Neutrophil (primary cell): ENCODE data around the gene SOCS2.

Source experiments
- H3K27ac ChIP-seq: fragments of 200-600 bp; sonication (generic); 2 replicates; pipeline ENCODE4 v1.5.1; 2016; ENCODE audit warnings: mild to moderate bottlenecking, moderate library complexity
- H3K27me3 ChIP-seq: fragments of 200-600 bp; sonication (generic); 2 replicates; pipeline ENCODE4 v1.6.0; 2016; ENCODE audit warnings: mild to moderate bottlenecking
- H3K36me3 ChIP-seq: fragments of 200-600 bp; sonication (generic); 2 replicates; pipeline ENCODE4 v1.5.1; 2017
- H3K4me1 ChIP-seq, 2 experiments: fragments of 200-600 bp in 1 of 2; sonication (generic) in 1 of 2; 1 replicate in 1 of 2; 2 replicates in 1 of 2; pipeline versions ENCODE4 v1.5.1 to v1.6.1; 2013 to 2016; ENCODE audit warnings: low read depth in 1 of 2, low read length in 1 of 2, mild to moderate bottlenecking in 1 of 2, moderate library complexity in 1 of 2; ENCODE audit not compliant: control insufficient read depth in 1 of 2, insufficient read depth in 1 of 2
- H3K4me3 ChIP-seq, 2 experiments: fragments of 200-600 bp in 1 of 2; sonication (generic) in 1 of 2; 1 replicate in 1 of 2; 2 replicates in 1 of 2; pipeline ENCODE4 v1.5.1; 2013 to 2016; ENCODE audit warnings: low read depth in 1 of 2, low read length in 1 of 2, mild to moderate bottlenecking in 1 of 2, moderate library complexity in 1 of 2
- H3K9me3 ChIP-seq: fragments of 200-600 bp; sonication (generic); 2 replicates; pipeline ENCODE4 v1.5.1; 2016
- CTCF ChIP-seq: fragments of 200-600 bp; sonication (generic); IDR thresholded peaks from 2 replicates; pipeline ENCODE4 v1.5.1; 2016; ENCODE audit warnings: antibody characterized with exemption

Gene SOCS2

GRCh38 chr12:93591137-93591868 lies 18.8 kb downstream of the SOCS2 start:
- peaks cover 10% of the 10 kb centered on the region in 2 experiments for H3K4me1 ChIP-seq
- peaks cover 81% of the 10 kb centered on the region for H3K27me3 ChIP-seq
- peak overlapping the region; percentile 18 to 23 for H3K4me3 ChIP-seq
- no peak for TF ChIP-seq CTCF
- H3K27ac ChIP-seq: no peak overlapping the region
- H3K36me3 ChIP-seq: no peaks in the 10 kb centered on the region
- H3K9me3 ChIP-seq: no peaks in the 10 kb centered on the region

GRCh38 chr12:93592641-93593406 lies 20.3 kb downstream of the SOCS2 start:
- peaks cover 10% of the 10 kb centered on the region in 2 experiments for H3K4me1 ChIP-seq
- peaks cover 79% of the 10 kb centered on the region for H3K27me3 ChIP-seq
- H3K27ac ChIP-seq: no peak overlapping the region
- TF ChIP-seq CTCF: no peak
- no peaks in the 10 kb centered on the region for H3K9me3 ChIP-seq
- no peak overlapping the region for H3K4me3 ChIP-seq
- H3K36me3 ChIP-seq: no peaks in the 10 kb centered on the region

- H3K4me3 ChIP-seq: no peak overlapping the region
- H3K27me3 ChIP-seq: peaks cover 73% of the 10 kb centered on the region
- H3K36me3 ChIP-seq: no peaks in the 10 kb centered on the region
- H3K9me3 ChIP-seq: no peaks in the 10 kb centered on the region
- peaks cover 10% of the 10 kb centered on the region in 2 experiments for H3K4me1 ChIP-seq
- no peak overlapping the region for H3K27ac ChIP-seq
- TF ChIP-seq CTCF: no peak
These were observed 21.4 kb downstream of the SOCS2 start for GRCh38 chr12:93593843-93594242.

- Histone ChIP-seq H3K4me3 (no peak overlapping the region), H3K27me3 (peaks cover 63% of the 10 kb centered on the region), H3K27ac (no peak overlapping the region), H3K9me3 (no peaks in the 10 kb centered on the region), H3K36me3 (no peaks in the 10 kb centered on the region), H3K4me1 (peaks cover 10% of the 10 kb centered on the region in 2 experiments)
- no peak for TF ChIP-seq CTCF
These were observed 22.4 kb downstream of the SOCS2 start for GRCh38 chr12:93594766-93595311.

- no peak overlapping the region for H3K27ac ChIP-seq
- no peaks in the 10 kb centered on the region for H3K9me3 ChIP-seq
- H3K4me1 ChIP-seq: peaks cover 10% of the 10 kb centered on the region in 2 experiments
- H3K27me3 ChIP-seq: peaks cover 58% of the 10 kb centered on the region
- no peak for TF ChIP-seq CTCF
- H3K4me3 ChIP-seq: no peak overlapping the region
- H3K36me3 ChIP-seq: no peaks in the 10 kb centered on the region
These were observed 22.9 kb downstream of the SOCS2 start for GRCh38 chr12:93595351-93595750.
